MCF 10A (cell line): ENCODE measurements around the gene LAMA3. TPM values are rescaled to one million over a fixed set of nuclear protein-coding genes. Genes with fewer than 3 reads are reported as not detected.

Experiments
- BruUV-seq: library from RNA; stranded (reverse); fragments of 400-500 nt; replicated peaks from 2 replicates; lab custom pipeline; 2021; lab: Mats Ljungman, UMichigan
- CTCF ChIA-PET: fragments of 300-600 bp; sonication (Branson Sonifier 250); formaldehyde crosslinking; extraction: SDS; loops from one replicate; lab custom pipeline; 2021; ENCODE audit warnings: antibody characterized with exemption, inconsistent platforms; lab: Yijun Ruan, JAX
- POLR2A ChIA-PET: fragments of 300-600, 350-650 bp; sonication (Branson Sonifier 250); formaldehyde crosslinking; extraction: SDS; loops from one replicate; lab custom pipeline; 2020; ENCODE audit warnings: antibody characterized with exemption, inconsistent platforms; lab: Yijun Ruan, JAX
- DNase-seq: peaks from one replicate; pipeline ENCODE4 v3.0.0-alpha.2; 2018; ENCODE audit not compliant: unreplicated experiment
- H3K27ac Mint-ChIP-seq: one replicate; pipeline ENCODE4 v1.8.0; 2022; ENCODE audit warnings: mild to moderate bottlenecking, low read depth, mixed read lengths; ENCODE audit not compliant: unreplicated experiment
- H3K27me3 Mint-ChIP-seq: one replicate; pipeline ENCODE4 v1.8.0; 2022; ENCODE audit warnings: mixed read lengths; ENCODE audit not compliant: insufficient read depth, unreplicated experiment
- H3K36me3 Mint-ChIP-seq: one replicate; pipeline ENCODE4 v1.8.0; 2022; ENCODE audit warnings: mild to moderate bottlenecking, moderate library complexity, mixed read lengths; ENCODE audit not compliant: insufficient read depth, unreplicated experiment
- H3K4me1 Mint-ChIP-seq: one replicate; pipeline ENCODE4 v1.8.0; 2022; ENCODE audit warnings: mixed read lengths; ENCODE audit not compliant: insufficient read depth, unreplicated experiment
- H3K4me3 Mint-ChIP-seq: one replicate; pipeline ENCODE4 v1.8.0; 2022; ENCODE audit warnings: mild to moderate bottlenecking, moderate library complexity, mixed read lengths; ENCODE audit not compliant: unreplicated experiment
- H3K9me3 Mint-ChIP-seq: one replicate; pipeline ENCODE4 v1.8.0; 2022; ENCODE audit warnings: mixed read lengths; ENCODE audit not compliant: unreplicated experiment
- intact Hi-C: fragments of 100-400 bp; cut with micrococcal nuclease; formaldehyde crosslinking; loops from 2 replicates; pipeline ENCODE4 v1.14.1; 2022
- total RNA-seq: library from RNA; stranded (reverse); gene quantifications from 2 replicates; pipeline ENCODE4 v1.2.3, GENCODE V29; 2022
- TF ChIP-seq, protein P1 (sequence below): fragments of 200-600 bp; IDR thresholded peaks from one replicate; pipeline ENCODE4 v1.8.0; 2022; ENCODE audit warnings: antibody characterized with exemption, mild to moderate bottlenecking; ENCODE audit not compliant: unreplicated experiment

LAMA3 gene
- total RNA-seq, 1 experiment from 2014 or later: 371 TPM

GRCh38 chr18:23793985-23794867 lies 105.0 kb downstream of the LAMA3 start:
- Mint-ChIP-seq H3K9me3 (no peaks in the 10 kb centered on the region), H3K27me3 (no peaks in the 10 kb centered on the region), H3K27ac (no peak overlapping the region), H3K36me3 (no peaks in the 10 kb centered on the region), H3K4me3 (no peak overlapping the region), H3K4me1 (no peaks in the 10 kb centered on the region)
- POLR2A ChIA-PET: no interaction called here
- no peak for DNase-seq
- BruUV-seq: no TSS peak
- CTCF ChIA-PET: no interaction called here
- intact Hi-C loops: no loop called here
- TF ChIP-seq, protein P1, sequence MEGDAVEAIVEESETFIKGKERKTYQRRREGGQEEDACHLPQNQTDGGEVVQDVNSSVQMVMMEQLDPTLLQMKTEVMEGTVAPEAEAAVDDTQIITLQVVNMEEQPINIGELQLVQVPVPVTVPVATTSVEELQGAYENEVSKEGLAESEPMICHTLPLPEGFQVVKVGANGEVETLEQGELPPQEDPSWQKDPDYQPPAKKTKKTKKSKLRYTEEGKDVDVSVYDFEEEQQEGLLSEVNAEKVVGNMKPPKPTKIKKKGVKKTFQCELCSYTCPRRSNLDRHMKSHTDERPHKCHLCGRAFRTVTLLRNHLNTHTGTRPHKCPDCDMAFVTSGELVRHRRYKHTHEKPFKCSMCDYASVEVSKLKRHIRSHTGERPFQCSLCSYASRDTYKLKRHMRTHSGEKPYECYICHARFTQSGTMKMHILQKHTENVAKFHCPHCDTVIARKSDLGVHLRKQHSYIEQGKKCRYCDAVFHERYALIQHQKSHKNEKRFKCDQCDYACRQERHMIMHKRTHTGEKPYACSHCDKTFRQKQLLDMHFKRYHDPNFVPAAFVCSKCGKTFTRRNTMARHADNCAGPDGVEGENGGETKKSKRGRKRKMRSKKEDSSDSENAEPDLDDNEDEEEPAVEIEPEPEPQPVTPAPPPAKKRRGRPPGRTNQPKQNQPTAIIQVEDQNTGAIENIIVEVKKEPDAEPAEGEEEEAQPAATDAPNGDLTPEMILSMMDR: no peak

- Mint-ChIP-seq H3K27me3 (no peaks in the 10 kb centered on the region), H3K9me3 (peaks cover 6% of the 10 kb centered on the region), H3K27ac (no peak overlapping the region), H3K4me1 (no peaks in the 10 kb centered on the region), H3K4me3 (no peak overlapping the region), H3K36me3 (no peaks in the 10 kb centered on the region)
- ChIA-PET CTCF (interaction anchor here (0.6 to 0.8 kb wide), 2 partner anchors 14 to 210 kb away, joined by 3 read pairs; no protein-coding TSS in a partner anchor), POLR2A (interaction anchor here (1.0 to 1.2 kb wide), 2 partner anchors 30 to 85 kb away, joined by 3 to 4 read pairs; no protein-coding TSS in a partner anchor)
- intact Hi-C loops: no loop called here
- DNase-seq: no peak
- TF ChIP-seq, protein P1: no peak
- BruUV-seq: no TSS peak
Measured at GRCh38 chr18:23798249-23798648, 109.0 kb downstream of the LAMA3 start.

DNA sequence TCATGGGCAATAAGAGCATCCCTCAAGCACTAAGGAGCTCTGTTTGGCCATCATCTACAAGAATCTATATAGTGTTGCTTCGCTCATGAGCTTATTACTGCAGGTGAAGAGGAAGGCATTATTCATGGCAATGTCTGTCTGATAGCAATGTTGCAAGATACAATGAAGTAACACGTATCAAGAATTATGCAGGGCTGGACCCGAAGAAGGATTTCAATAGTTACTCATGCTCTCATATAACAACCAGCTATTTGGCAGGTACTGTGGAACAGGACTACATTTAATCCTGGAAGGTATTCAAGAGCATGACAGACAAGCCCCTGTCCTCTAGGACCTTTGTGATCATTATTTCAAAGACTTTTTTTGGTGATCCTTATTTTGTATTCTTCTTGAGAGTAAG lies 109.6 kb downstream of the LAMA3 start:
- ChIA-PET POLR2A (interaction anchor here (1.0 to 1.2 kb wide), 2 partner anchors 29 to 84 kb away, joined by 3 to 4 read pairs; no protein-coding TSS in a partner anchor), CTCF (interaction anchor here (0.8 kb wide), 1 partner anchor 13 kb away, joined by 3 read pairs; no protein-coding TSS in a partner anchor)
- Mint-ChIP-seq H3K27me3 (no peaks in the 10 kb centered on the region), H3K27ac (no peak overlapping the region), H3K9me3 (peaks cover 6% of the 10 kb centered on the region), H3K4me3 (no peak overlapping the region), H3K36me3 (no peaks in the 10 kb centered on the region), H3K4me1 (no peaks in the 10 kb centered on the region)
- intact Hi-C loops: no loop called here
- TF ChIP-seq, protein P1: no peak
- BruUV-seq: no TSS peak
- peak; percentile 6 for DNase-seq

DNA sequence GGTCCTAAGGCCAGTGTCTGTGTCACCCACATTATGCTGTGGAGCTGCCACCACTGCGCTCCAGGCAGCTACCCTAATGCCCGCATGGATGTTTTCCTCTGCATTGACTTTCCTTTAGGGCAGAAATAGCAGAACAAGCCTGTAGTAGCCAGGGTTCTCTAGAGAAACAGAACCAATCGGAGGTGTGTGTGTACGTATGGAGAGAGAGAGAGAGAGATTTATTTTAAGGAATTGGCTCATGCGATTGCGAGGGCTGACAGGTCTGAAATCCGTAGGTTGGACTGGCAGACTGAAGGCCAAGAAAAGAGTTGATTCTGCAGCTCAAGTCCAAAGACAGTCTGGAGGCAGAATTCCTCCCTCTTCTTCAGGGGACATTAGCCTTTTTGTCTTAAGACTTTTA lies 110.3 kb downstream of the LAMA3 start:
- Mint-ChIP-seq H3K9me3 (peaks cover 6% of the 10 kb centered on the region), H3K27ac (no peak overlapping the region), H3K4me3 (no peak overlapping the region), H3K36me3 (no peaks in the 10 kb centered on the region), H3K4me1 (no peaks in the 10 kb centered on the region), H3K27me3 (no peaks in the 10 kb centered on the region)
- POLR2A ChIA-PET: interaction anchor here (1.0 to 1.2 kb wide), 2 partner anchors 28 to 84 kb away, joined by 3 to 4 read pairs; no protein-coding TSS in a partner anchor
- TF ChIP-seq, protein P1: no peak
- no TSS peak for BruUV-seq
- no peak for DNase-seq
- CTCF ChIA-PET: no interaction called here
- intact Hi-C loops: no loop called here
